PC-3 (cell line): ENCODE results near the gene ST7.

Experiments
- EZH2phosphoT487 ChIP-seq: fragments of 300-600 bp; sonication (generic); IDR thresholded peaks from 2 replicates; pipeline ENCODE4 v1.6.1; 2018; ENCODE audit warnings: mild to moderate bottlenecking, antibody characterized with exemption, low read length, borderline replicate concordance
- TF ChIP-seq, protein P1 (sequence below): fragments of 300-600 bp; sonication (generic); conservative IDR thresholded peaks from 2 replicates; pipeline ENCODE4 v1.5.1; 2017; ENCODE audit warnings: antibody characterized with exemption, low read depth, mild to moderate bottlenecking, low read length

DNA sequence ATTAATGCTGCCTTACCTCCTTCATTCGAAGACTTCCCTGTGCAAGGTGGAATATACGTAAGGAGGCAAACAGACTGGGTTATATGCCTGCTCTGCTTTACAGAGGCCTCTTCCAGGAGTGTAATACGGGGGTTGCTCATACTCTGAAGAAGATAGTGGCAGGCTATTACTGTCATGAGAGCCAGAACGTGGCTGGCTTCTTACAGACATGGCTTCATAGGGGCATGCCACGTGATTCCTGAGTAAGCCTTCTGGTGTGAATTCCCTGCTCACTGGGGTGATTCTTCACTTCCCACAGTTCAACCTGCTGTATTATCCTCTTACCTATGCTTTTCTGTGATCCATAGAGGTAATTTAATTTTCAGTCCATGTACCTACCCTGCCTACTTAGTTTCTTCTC is 141.8 kb downstream of the ST7 start:
- no peak for TF ChIP-seq EZH2phosphoT487
- TF ChIP-seq, protein P1, sequence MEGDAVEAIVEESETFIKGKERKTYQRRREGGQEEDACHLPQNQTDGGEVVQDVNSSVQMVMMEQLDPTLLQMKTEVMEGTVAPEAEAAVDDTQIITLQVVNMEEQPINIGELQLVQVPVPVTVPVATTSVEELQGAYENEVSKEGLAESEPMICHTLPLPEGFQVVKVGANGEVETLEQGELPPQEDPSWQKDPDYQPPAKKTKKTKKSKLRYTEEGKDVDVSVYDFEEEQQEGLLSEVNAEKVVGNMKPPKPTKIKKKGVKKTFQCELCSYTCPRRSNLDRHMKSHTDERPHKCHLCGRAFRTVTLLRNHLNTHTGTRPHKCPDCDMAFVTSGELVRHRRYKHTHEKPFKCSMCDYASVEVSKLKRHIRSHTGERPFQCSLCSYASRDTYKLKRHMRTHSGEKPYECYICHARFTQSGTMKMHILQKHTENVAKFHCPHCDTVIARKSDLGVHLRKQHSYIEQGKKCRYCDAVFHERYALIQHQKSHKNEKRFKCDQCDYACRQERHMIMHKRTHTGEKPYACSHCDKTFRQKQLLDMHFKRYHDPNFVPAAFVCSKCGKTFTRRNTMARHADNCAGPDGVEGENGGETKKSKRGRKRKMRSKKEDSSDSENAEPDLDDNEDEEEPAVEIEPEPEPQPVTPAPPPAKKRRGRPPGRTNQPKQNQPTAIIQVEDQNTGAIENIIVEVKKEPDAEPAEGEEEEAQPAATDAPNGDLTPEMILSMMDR = no peak
